ENCODE measurements around the gene MACROD2.

GRCh38 chr20:15942130-15942529 is 1946.8 kb downstream of the MACROD2 start:
- TF ChIP-seq PBX3 (IDR thresholded peaks at IDR 0.05) (no peak), RAD21 (conservative IDR thresholded peaks at IDR 0.05 in 1 of 2, IDR thresholded peaks at IDR 0.05 in 1 of 2) (no peak), USF2 (IDR thresholded peaks at IDR 0.05) (no peak), CTCF (IDR thresholded peaks at IDR 0.05) (no peak), NFE2L2 (conservative IDR thresholded peaks at IDR 0.05; ENCODE audit: low read length) (no peak), HDAC2 (IDR thresholded peaks at IDR 0.05) (no peak), EP300 (IDR thresholded peaks at IDR 0.05) (no peak), CEBPB (IDR thresholded peaks at IDR 0.05) (no peak), BCL3 (IDR thresholded peaks at IDR 0.05) (no peak), TFCP2L1 (CRISPR knock-in tag; IDR thresholded peaks at IDR 0.05) (no peak), ELK1 (IDR thresholded peaks at IDR 0.05; ENCODE audit: low read depth, low read length) (no peak)

Data from A549 (cell line).